HL-60 (cell line): Measurements from ENCODE around the gene NKX3-2.

ENCODE experiments used
- DNase-seq, 2 experiments: peaks; one replicate each; pipeline ENCODE4 v3.0.0-alpha.2; 2010 to 2020; ENCODE audit warnings: low read depth in 1 of 2, low spot score in 1 of 2
- H3K27ac ChIP-seq: fragments of 250-450 bp; sonication (Bioruptor Pico); replicated peaks from 2 replicates; pipeline ENCODE4 v1.5.1; 2020; ENCODE audit warnings: mild to moderate bottlenecking, moderate library complexity
- H3K27me3 ChIP-seq: fragments of 250-450 bp; sonication (Bioruptor Pico); 2 replicates; pipeline ENCODE4 v1.5.1; 2021; ENCODE audit warnings: mild to moderate bottlenecking, moderate library complexity; ENCODE audit not compliant: insufficient read depth, poor library complexity, severe bottlenecking
- H3K4me3 ChIP-seq: replicated peaks from 2 replicates; pipeline ENCODE4 v1.5.1; 2011; ENCODE audit warnings: mild to moderate bottlenecking, control low read depth, low read length; ENCODE audit not compliant: insufficient read depth
- GABPA ChIP-seq: IDR thresholded peaks from 2 replicates; pipeline ENCODE4 v1.6.1; 2012; ENCODE audit warnings: low read depth
- POLR2AphosphoS5 ChIP-seq: IDR thresholded peaks from 2 replicates; pipeline ENCODE4 v1.6.1; 2012; ENCODE audit warnings: low read depth
- SPI1 ChIP-seq: IDR thresholded peaks from 2 replicates; pipeline ENCODE4 v1.6.1; 2012; ENCODE audit warnings: low read depth, mild to moderate bottlenecking, borderline replicate concordance
- TF ChIP-seq, protein P1 (sequence below): IDR thresholded peaks from 2 replicates; pipeline ENCODE4 v1.6.1; 2012; ENCODE audit warnings: low read depth; ENCODE audit not compliant: insufficient replicate concordance
- TF ChIP-seq, protein P2 (sequence below): IDR thresholded peaks from one replicate; pipeline ENCODE4 v1.5.1; 2011; ENCODE audit warnings: low read length, control low read depth, inconsistent platforms; ENCODE audit not compliant: insufficient read depth

Gene NKX3-2

GRCh38 chr4:13540446-13541175, 3.7 kb downstream of the NKX3-2 start:
- H3K27me3 ChIP-seq: peaks cover 88% of the 10 kb centered on the region
- H3K27ac ChIP-seq: no peak overlapping the region
- H3K4me3 ChIP-seq: no peak overlapping the region
- TF ChIP-seq POLR2AphosphoS5 (no peak), GABPA (no peak), SPI1 (no peak)
- TF ChIP-seq, protein P1, sequence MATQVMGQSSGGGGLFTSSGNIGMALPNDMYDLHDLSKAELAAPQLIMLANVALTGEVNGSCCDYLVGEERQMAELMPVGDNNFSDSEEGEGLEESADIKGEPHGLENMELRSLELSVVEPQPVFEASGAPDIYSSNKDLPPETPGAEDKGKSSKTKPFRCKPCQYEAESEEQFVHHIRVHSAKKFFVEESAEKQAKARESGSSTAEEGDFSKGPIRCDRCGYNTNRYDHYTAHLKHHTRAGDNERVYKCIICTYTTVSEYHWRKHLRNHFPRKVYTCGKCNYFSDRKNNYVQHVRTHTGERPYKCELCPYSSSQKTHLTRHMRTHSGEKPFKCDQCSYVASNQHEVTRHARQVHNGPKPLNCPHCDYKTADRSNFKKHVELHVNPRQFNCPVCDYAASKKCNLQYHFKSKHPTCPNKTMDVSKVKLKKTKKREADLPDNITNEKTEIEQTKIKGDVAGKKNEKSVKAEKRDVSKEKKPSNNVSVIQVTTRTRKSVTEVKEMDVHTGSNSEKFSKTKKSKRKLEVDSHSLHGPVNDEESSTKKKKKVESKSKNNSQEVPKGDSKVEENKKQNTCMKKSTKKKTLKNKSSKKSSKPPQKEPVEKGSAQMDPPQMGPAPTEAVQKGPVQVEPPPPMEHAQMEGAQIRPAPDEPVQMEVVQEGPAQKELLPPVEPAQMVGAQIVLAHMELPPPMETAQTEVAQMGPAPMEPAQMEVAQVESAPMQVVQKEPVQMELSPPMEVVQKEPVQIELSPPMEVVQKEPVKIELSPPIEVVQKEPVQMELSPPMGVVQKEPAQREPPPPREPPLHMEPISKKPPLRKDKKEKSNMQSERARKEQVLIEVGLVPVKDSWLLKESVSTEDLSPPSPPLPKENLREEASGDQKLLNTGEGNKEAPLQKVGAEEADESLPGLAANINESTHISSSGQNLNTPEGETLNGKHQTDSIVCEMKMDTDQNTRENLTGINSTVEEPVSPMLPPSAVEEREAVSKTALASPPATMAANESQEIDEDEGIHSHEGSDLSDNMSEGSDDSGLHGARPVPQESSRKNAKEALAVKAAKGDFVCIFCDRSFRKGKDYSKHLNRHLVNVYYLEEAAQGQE: no peak
- TF ChIP-seq, protein P2, sequence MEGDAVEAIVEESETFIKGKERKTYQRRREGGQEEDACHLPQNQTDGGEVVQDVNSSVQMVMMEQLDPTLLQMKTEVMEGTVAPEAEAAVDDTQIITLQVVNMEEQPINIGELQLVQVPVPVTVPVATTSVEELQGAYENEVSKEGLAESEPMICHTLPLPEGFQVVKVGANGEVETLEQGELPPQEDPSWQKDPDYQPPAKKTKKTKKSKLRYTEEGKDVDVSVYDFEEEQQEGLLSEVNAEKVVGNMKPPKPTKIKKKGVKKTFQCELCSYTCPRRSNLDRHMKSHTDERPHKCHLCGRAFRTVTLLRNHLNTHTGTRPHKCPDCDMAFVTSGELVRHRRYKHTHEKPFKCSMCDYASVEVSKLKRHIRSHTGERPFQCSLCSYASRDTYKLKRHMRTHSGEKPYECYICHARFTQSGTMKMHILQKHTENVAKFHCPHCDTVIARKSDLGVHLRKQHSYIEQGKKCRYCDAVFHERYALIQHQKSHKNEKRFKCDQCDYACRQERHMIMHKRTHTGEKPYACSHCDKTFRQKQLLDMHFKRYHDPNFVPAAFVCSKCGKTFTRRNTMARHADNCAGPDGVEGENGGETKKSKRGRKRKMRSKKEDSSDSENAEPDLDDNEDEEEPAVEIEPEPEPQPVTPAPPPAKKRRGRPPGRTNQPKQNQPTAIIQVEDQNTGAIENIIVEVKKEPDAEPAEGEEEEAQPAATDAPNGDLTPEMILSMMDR: no peak
- DNase-seq: no peak

DNA sequence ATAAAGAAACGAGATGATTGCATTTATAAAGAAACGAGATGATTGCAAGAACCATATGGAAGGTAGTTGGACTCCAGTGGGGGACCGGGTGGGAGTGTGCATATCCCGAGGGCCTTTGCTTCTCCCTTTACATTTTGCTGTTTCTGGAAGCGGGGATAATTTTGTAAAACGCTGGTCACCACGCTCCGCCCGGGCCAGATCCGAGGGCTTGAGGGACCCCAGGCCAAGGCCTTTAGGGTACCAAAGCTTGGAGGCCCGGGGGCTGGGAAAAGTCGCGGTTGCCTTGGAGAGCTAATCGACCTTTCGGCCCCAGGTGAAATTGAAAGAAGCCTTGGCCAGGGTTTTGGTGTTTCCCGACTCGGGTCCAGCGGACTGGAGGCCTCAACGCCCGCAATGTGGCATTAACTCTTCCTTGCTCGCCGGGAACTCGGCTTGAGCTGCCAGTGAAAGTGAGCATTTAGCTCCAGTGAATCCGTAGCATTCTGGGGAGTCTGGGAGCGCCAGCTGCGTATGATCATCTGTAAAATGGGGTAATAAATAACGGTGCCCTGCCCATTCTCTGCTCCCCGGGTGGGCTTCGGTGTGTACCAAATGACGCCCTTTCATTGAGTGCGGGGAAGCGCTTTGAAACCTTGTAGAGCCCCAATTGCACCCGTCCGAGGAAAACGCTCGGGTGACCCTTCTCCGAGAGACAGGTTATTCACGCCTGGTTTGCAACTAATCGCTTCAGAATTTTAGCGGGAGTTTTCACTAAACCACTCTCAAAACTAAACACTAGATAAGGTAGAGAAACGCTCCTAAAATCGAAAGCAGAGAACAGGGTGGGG, 4.5 kb downstream of the NKX3-2 start:
- Histone ChIP-seq H3K27me3 (peaks cover 91% of the 10 kb centered on the region), H3K4me3 (no peak overlapping the region), H3K27ac (no peak overlapping the region)
- no peak for TF ChIP-seq POLR2AphosphoS5
- TF ChIP-seq, protein P2: no peak
- TF ChIP-seq SPI1: no peak
- TF ChIP-seq GABPA: no peak
- TF ChIP-seq, protein P1: no peak
- DNase-seq: no peak

- DNase-seq: no peak
- Histone ChIP-seq H3K27me3 (peaks cover 94% of the 10 kb centered on the region), H3K4me3 (no peak overlapping the region), H3K27ac (no peak overlapping the region)
- TF ChIP-seq, protein P1: no peak
- TF ChIP-seq, protein P2: no peak
- no peak for TF ChIP-seq GABPA
- TF ChIP-seq SPI1: no peak
- no peak for TF ChIP-seq POLR2AphosphoS5
Measured at GRCh38 chr4:13539047-13539618, 5.2 kb downstream of the NKX3-2 start.
